HG03521 (cell line): Measurements from ENCODE around the gene ANKS3.

ENCODE experiments used
- ATAC-seq: cut with Tn5 transposase; IDR thresholded peaks from one replicate; pipeline ENCODE4 v1.9.1; 2021; ENCODE audit warnings: mild to moderate bottlenecking, moderate library complexity; ENCODE audit not compliant: unreplicated experiment

ANKS3 gene

DNA sequence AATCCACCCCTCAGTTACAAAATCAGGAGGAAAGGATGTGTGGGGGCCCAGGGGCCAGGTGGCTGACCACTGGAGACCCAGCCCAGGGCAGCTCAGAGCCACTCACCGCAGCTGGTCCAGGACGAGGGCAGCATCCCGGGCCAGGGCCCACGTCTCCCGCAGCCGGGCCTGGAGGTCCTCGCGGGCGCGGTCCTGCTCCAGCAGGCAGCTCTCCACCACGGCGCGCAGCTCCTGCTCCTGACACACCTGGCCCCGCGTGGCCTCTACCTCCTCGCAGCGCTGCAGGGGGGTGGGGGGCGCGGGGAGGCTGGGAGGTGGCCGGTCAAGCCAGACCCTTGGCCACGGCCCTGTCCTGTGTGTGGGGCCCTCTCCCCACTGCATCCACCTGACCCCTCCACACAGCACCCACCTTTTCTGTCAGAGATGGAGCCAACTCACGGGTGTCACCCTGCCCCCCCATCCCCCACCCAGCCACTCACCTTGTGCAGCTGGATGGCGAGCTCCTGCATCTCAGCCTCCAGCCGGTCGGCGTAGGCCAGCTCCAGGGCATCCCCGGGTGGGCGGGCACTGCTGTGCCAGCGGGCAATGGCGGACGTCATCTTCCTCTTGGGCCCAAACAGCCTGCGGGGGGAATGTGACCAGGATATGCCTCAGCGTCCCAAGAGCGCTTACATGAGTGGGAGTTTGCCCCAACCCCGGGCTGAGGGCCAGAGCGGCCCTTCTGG lies 35.6 kb downstream of the ANKS3 start:
- no peak for ATAC-seq

DNA sequence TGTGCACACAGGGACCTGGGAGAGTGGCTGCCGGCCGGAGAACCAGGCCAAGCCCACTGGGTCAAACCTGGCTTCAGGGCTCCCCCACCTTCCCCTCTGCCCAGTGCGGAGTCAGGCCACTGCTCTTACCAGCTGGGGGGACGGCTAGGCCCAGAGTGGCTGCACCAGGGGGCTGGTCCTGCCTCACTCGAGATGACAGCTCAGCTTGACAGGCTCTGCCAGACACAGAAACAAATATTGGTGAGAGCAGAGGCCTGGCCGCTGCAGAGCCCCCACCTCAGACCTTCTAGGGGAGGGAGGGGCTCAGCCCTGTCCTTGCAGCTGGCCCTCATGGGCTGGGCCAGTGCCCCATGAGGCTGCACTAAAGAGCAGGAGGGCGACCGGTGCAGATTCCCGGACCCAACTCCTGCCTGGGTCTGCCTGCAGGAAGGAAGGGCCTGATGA lies 36.2 kb downstream of the ANKS3 start:
- no peak for ATAC-seq

DNA sequence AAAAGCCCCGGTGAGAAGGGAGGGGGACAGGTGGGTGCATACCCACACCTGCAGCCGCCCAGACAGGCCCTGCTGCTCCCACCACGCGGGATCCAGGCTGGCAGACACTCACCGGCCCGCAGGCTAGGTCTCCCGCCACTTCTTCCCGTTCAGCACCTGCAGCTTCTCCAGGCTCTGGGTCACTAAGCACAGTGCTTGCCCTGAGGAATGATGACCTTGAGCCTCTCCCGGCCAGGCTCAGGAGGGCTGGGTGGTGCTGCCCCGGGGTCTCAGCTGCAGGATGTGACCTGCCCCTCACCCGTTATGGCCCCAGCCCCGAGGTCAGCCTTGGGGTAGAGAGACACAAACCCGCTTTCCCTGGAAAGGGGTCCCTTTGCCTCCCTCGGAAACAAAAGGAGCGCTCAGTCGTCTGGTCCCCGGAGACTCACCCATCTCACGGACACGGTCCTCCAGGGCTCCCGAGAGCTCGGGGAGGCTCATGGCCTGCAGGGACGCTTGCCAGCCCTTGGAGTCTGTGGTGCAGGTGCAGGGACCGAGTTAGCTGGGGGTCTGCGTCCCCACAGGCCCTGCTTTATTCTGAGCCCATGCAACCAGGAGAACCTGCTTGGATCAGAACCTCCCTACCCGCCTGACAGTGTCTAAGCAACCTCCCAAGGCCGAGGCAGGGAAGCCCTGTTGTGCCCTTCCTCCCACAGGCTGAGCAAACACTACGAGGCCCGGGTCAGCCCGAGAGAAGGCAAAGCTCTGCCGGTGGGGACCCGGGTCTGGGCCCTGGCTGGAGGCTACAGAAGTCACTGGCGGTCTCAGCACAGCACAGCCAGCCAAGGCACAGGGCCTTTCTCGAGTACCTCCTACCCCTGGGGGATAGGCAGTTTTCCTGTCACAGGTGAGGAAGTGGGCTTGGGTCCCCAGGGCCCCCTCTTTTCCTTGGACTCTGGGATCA lies 36.9 kb downstream of the ANKS3 start:
- no peak for ATAC-seq

DNA sequence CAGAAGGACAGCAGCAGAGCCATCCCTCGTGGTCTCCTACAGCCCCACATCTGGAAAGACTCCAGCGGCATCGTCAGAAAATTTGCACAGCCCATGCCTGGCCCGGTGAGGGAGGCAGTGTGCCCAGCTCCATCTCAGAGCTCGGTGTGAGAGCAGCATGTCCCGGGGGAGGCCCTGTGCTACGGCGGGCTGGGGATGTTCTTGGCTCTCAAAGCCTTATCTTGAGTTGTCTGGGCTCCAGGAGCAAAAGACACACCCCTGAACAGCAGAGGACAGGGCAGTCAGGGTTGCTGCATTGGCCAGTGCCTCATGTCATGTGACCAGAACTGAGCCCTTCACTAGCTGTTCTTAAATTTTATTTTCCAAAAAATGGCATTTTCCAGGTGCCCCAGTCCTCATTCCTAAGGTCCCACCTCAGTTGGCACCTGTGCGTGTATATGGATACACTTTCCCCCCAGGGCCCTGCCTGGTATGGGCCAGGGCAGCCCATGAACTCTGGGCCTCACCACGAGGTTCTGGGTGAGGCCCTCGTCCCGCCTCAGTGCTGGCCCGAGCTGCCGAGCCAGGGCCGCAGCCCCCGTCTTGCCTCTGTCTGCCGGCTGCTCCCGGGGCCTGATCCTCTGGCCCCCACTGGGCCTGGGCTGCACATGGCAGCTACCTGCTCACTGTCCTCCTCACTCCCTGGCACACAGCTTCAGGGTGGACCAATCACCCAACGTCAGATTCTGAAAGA lies 37.7 kb downstream of the ANKS3 start:
- no peak for ATAC-seq

DNA sequence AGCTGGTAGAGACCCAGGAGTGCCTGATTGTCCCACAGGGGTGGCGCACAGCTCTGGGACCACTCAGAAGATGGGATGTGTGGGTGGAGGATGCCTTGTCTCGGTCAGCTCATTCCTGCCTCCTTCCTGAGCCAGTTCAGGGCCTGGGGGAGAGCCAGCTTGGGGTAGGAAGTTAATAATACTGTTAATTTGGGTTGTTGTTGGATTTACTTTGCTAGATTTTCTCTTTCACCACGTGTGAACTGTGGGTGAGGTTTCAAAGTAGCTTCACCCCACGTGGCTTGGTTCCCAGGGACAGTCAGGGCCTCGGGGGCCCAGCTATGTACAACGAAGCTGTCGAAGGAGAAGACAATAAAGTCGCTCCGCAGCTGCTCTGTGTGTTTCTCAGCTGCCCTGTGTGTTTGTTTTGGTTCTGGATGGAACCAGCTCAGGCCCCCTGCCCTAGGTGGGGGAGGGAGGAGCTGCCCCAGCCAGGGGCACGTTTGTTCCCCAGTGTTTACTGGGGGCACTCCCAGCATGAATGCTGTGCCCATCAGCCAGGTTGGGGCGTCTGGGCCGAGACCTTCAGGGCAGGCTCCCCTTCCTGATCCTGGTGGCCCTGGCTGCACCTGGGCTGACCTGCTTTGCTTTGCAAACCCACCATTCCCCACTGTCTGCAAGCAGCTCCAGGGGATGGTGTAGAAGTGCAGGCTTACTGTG lies 38.4 kb downstream of the ANKS3 start:
- ATAC-seq: no peak

DNA sequence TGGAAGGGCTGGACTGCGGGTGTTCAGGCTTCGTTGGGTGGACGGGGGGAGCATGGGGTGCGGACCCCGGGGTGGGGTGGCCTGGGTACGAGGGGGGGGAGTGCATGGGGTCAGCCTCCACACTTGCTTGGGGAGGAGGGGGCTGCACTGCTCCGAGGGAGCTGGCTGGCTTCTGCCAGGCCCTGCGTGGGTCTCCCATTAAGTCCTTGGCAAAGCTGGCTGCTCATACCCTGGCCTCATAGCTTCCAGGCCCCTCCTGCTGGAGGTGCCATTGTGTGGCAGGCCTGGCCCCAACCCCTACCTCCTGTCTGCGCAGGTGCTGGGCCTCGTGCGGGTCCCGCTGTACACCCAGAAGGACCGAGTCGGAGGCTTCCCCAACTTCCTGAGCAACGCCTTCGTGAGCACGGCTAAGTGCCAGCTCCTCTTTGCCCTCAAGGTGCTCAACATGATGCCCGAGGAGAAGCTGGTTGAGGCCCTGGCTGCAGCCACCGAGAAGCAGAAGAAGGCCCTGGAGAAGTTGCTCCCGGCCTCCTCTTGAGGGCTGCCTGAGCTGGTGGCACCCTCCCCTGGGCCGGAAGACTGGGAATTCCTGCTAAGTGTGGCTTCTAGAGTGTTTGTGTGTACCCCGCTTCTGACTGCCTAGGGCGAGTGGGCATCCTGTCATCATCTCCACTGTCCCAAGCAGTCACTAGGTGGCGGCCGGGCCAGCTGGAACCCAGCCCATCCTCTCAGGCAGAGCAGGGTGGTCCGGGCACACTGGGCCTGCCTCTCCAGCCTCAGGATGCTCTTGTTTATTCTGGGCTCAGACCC lies 39.2 kb downstream of the ANKS3 start:
- no peak for ATAC-seq

DNA sequence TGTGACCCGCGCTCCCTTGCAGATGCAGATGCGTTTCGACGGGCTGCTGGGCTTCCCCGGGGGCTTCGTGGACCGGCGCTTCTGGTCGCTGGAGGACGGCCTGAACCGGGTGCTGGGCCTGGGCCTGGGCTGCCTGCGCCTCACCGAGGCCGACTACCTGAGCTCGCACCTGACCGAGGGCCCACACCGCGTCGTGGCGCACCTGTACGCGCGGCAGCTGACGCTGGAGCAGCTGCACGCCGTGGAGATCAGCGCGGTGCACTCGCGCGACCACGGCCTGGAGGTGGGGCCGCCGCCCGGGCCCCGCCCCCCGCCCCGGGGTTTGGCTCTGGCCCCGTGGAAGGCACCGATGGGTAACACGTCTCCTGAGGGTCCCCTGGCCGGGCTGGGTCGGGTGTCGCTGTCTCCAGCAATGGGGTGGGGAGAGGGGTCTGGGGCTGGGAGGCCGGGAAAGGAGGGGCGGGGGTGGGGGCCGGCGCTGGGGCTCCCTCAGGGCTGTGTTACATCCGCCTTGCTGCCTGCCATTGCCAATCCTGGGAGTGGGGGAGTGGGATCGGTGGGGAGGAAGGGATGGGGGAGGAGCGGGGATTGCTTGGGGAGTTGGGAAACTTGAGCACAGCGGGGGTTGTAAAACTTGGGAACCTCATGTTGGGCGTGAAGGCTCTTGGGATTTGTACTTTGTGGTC lies 40.0 kb downstream of the ANKS3 start:
- peak; percentile 8 for ATAC-seq

DNA sequence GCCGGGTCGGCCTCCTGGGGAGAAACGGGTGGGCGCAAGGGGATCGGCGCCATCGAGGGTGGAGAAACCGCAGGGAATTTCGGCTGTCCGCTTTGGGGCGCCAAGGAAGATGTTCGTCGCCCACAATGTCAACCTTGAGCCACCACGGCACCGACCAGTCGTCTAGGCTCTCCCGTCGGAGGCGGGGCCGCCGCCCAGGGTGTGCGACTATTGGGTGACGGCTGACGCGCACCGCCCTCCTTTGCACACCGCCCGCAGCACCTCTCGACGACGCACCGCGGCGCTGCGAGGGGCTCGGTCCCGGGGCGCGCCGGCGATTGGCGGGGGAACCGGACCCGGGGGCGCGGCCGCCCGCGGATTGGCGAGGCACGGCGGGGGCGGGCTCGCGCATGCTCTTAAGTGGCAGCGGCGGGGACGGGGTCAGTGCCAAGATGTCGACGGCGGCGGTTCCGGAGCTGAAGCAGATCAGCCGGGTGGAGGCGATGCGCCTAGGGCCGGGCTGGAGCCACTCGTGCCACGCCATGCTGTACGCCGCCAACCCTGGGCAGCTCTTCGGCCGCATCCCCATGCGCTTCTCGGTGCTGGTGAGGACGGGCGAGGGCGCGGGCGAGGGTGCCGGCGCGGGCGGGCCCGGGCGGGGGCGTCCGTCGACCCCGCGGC lies 40.6 kb downstream of the ANKS3 start, which contains the start of gene NUDT16L1:
Gene NUDT16L1 (plus strand): TSS at position 267 of the 660 bp plus-strand sequence. CDS start 165 bp downstream, at position 432.
- ATAC-seq: peak; percentile 94

DNA sequence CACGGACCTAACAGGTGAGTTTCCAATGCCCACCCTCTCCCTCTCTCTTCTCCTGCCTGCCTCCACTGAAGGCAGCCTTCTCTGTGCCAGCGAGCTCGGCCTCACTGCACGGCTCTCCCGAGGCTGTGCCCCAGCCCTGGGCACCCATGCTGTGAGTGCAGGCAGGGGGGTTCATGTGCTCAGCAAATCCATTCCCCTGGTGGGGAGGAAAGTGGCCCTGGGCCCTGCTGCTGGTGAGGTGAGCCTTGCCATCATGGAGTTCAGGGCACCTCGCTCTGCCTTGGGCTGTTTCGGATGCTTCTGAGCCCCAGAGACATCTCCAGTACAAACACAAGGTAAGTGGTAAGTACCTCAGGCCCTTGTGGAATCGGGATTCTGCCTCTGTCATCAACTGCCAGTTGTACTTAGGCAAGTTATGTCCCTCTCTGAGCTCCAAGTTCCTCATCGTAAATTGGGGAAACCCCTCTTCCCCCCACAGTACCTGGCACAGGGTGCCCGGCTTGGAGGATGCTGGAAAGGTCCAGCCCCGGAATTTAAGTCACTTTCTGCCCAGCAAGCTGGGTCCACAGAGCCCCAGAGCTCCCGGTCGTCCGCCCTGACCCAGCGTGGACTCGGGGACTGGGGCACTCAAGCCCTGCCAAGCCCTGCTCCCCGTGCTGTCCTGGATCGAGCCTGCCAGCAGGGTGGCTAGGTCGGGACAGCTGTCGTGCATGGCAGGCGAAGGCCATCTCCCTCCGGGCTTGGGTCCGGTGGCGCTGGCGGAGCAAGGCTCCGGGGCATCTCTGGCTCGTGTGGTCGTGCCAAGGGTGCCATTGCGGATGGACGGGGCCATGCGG lies 41.4 kb downstream of the ANKS3 start:
- ATAC-seq: peak; percentile 3

DNA sequence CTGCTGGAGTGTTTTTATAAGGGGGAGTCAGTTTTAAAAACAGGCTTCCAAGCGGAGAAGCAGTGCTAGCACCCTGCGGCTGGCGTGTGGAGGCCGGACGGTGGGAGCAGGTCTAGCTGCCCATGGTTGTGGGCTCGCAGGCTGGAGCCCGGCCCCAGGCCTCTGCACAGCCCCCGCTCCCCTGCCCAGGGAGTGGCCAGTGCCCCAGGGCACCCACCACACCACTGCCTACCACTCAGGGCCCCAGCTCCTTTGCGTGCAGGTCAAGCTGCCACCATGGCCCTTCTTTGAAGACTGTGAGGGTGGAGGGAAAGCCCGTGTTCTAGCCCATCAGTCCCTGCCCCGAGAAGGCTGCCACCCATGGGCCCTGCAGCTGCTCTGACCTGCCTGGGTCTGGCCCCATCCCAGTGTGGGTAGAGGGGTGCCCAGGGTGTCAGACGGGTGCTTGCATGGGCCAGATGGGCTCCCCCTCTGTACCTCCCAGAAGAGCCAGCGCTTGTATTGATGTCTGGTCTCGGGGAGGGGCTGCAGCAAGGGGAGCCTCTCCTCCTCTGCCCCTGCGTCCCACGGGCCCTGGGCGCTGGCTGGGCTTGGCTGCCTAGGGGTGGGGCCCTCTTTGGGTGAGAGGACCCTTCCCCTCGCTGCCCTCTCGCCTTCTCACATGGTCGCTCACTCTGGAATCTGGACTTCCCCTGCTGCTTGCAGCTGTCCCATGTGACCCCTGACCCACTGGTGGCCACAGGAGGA lies 42.2 kb downstream of the ANKS3 start:
- ATAC-seq: no peak

DNA sequence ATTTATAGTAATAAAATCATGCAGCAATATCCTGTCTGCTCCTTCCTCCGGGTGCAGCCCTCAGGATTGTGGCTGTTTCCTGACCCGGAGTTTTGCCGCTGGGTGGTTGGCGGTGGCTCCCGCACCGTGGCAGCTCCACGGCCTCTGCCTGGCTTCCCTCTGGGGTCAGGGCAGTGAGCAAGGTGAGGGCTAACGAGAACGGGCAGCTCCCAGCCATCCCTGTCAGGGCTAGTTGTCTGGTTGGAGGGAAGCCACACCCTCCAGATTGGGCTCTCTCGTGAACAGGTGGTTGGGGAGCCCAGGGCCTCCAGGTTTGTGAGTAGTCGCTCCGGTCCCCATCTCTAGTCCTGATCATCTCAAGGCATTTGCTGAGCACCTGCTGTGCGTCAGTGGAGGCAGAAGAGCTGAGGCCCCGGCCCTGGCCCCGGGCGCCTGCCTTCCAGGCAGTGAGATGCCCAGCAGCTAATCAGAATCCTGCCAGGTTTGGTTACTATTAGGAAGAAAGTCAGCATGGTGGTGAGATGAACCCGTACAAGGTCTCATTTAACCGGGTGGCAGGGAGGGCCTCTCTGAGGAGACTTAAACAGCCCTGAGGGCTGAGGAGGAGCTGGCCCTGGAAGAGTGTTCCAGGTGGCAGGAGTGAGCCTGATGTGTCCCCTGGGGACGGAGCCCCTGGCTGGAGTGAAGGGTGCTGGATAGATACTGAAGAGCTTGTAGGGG lies 43.0 kb downstream of the ANKS3 start:
- no peak for ATAC-seq

DNA sequence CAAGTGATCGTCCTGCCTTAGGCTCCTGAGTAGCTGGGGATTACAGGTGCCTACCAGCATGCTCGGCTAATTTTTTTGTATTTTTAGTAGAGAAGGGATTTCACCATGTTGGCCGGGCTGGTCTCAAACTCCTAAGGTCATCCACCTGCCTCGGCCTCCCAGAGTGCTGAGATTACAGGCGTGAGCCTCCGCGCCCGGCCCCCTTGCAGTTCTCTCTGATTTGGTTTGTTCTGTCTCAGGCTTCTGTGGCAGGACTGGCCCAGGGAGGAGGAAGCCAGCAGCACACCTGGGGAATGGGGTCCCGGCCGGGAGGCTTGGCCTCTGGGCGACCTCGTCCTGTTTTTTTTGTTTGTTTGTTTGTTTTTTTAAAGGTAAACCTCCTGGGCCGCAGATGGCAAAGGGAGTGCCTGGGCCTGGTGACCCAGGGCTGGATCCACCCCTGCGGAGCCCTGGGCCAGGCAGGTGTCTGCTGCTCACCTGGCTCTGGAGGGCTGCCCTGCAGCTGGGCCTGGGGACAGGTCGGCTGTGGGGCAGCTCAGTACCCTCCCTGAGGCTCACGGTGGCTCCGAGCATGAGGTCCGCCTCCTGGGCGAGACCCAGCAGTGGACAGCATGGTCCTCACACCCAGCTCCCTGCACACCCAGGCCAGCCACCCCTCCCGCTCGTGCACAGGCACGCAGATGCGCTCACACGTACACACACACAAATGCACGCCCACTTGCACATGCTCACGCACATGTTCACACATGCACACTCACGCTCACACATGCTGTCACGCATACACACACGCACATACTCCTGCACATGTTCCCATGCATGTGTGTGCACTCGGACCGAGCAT lies 44.0 kb downstream of the ANKS3 start:
- no peak for ATAC-seq

DNA sequence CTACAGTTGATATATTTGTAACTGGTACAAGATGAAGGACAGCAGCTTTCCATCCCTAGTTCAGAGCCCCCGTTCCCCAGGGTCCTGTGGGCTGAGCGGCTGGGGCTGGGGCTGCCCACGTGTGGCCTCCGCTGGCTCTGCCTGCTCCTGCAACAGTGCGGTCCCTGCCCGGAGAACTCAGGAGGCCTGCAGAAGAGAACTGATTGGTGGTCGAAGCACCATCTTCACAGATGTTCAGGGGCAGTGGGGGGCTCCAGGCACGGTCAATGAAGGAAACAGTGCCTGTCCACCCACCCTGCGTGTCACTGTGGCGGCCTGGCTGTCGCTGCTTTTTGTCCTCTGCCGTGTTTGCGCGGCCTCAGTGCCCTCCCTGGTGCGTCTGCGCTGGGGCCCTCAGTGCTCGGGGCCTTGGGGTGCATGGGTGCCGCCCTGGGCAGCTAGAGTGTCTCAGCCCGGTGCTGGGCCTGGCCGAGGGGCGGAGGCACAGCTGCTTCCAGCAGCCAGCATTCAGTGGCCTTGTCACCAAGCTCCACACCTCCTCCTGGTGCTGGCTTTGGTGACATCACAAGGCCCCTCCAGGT lies 44.9 kb downstream of the ANKS3 start:
- ATAC-seq: no peak

DNA sequence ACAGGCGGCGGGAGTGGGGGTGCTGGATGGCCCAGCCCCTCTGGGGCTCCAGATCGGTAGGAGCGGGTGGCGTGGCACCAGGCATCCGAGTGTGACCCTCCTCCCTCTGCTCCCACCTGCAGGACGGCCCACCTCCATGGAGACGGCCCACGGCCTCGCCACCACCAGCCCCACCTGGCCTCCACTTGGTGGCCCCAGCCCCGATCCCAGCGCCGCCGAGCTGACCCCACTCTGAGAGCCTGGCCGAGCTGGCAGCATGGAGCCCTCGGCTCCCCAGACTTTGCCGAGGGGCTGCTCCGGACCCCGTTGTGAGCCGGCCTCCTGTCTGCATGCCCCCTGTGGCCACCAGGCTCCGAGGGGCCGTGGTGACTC lies 45.4 kb downstream of the ANKS3 start:
- ATAC-seq: no peak

DNA sequence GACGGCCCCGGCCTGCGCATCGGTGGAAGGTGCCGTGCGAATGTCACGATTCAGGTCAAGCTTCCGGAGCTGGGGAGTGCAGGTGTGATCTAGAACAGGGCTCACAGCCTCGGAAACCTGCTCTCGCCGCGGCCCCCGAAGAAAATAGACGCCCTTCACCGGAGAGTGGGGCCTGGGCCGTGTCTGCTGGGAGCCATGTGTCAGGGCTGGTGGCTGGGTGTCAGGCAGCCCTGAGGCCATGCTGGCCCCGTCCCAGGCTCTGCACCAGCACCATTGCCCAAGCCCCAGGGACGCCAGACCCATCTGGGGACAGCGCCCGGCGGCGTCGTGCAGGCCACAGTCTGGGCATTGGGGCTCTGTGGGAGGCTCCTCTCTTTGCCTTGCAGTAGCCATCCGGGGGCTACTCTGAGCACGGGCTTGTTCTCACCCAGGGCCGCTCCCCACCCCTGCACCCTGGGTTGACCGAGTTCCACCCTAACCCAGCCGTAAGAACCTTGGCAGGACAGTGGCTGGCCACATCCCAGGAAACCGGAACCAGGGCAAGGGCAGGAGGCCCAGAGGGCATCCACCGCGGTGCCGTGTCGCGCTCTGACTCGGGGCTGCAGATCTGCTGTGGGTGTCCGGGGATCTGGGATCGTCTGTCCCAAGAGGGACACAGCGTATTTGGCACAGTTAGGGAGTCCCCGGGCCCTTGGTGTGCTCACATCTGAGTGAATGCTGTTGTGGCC lies 46.0 kb downstream of the ANKS3 start:
- no peak for ATAC-seq
